Nucleus accumbens (tissue), 56 donors: ENCODE measurements around the gene GALNT13.

Experiments
- DNase-seq, 56 donors: peaks; one replicate each; lab custom pipeline; 2025; lab: John Stamatoyannopoulos, UW

Gene GALNT13

GRCh38 chr2:154392256-154392655 lies 520.5 kb downstream of the GALNT13 start:
- no peak for DNase-seq

GRCh38 chr2:154394600-154394999 lies 522.9 kb downstream of the GALNT13 start:
- no peak for DNase-seq

- no peak for DNase-seq
Measured at GRCh38 chr2:154400563-154401290, 529.0 kb downstream of the GALNT13 start.

GRCh38 chr2:154402213-154402612 lies 530.5 kb downstream of the GALNT13 start:
- DNase-seq: no peak

DNA sequence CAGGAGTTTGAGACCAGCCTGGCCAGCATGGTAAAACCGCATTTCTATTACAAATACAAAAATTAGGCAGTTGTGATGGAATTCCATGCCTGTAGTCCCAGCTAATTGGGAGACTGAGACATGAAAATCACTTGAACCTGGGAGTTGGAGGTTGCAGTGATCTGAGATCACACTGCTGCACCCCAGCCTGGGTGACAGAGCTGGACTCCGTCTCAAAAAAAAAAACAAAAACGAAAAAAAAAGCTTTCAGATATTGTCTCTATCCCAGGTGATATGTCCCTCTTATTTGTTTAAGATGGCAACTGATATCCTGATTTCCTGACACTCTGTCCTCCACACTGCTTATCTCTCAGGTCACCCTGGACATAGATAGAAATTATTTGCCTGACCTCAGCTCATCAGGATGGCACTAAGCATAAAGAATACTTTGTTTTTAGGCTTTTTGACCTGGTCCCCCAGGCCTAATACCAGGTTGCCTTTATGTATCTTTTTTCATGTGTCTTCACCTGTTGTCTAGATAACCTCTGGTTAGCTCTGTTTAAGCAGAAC lies 531.6 kb downstream of the GALNT13 start:
- no peak for DNase-seq

DNA sequence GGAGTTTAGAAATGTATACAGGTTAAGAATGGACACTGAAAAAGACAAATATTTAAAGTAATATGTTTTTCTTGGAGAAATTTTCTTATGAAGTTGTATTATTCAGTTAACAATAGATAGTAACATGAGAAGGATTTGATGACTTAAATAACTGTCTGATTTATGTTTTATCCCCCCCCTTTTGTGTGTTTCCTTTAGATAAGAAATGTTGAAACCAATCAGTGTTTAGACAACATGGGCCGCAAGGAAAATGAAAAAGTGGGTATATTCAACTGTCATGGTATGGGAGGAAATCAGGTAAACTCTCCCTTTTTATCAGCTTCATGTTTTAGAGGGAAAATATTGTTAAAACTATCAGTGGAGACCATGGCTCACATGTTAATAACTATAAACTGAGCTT lies 537.1 kb downstream of the GALNT13 start:
- no peak for DNase-seq

GRCh38 chr2:154422251-154422650 lies 550.5 kb downstream of the GALNT13 start:
- DNase-seq: no peak

GRCh38 chr2:154425994-154426393 lies 554.3 kb downstream of the GALNT13 start:
- peak in 1 of 56 donors; percentile 4 for DNase-seq

DNA sequence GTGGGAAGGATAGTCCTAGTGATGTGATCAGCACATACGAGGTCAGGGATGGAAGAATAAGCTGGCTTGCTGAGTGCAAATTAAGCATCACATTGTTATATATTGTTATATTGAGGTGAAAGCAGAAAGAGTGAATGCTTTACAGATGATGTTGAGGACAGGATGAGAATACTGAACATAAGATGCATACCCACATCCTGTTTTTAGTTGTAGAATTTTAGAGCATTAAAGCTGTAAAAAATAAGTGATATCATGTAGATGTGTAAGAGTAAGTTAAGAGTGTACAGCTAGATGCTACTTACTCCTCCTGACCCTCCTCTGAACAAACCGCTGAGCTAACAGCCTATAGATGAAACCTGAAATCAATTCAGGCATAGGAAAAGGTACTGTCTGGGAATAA lies 555.7 kb downstream of the GALNT13 start:
- DNase-seq: no peak

- DNase-seq: no peak
Measured at GRCh38 chr2:154428022-154428421, 556.3 kb downstream of the GALNT13 start.

GRCh38 chr2:154433010-154433409 lies 561.3 kb downstream of the GALNT13 start:
- no peak for DNase-seq

DNA sequence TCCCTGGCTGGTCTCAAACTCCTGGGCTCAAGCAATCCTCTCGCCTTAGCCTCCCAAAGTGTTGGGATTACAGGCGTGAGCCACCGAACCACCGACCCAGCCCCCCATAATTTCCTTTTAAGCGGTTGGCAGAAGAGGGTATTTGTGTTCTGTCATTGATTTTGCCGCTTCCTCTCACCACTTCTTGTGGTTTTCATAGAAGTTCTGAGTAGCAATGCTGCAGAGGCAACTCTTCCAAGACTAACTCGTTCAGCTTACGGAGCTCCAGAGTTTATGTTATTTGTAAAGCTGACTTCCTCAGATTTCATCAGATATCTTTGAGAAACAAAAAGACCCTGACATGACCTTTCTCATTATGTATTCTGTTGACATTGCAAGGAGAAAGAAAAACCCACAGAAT lies 565.4 kb downstream of the GALNT13 start:
- DNase-seq: no peak

DNA sequence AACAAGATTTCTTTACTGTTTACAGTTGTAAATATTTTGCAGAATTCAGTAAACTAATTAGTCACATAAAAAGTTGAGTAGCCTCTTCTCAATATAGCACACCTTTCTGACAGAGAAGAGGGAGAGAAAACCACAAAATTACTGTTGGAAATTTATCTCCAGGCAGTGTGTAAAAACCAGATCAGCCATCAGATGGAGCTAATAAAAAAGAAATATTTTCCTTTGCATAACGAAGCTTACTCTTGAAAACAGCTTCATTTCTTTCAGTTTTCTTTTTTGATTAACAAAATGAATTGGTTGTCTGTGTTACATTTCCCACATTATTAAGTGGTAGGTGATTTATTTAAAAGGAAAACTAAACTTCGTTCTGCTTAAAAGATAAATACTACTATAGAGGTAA lies 567.4 kb downstream of the GALNT13 start:
- no peak for DNase-seq

DNA sequence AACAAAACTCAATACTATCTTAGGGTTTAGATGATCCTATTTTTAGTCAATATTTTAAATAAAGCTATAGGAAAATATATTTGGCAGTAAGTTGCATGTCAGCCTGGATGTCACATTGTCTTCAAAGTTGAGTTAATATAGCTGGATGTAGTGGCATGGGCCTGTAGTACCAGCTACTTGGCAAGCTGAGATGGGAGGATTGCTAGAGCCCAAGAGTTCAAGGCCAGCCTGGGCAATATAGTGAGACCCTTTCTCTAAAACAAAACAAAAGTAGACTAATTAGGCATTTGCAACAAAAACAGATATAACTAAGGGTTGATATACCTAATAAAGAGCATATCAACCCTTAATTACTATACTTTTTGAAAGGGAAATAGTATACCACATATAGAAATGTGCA lies 572.2 kb downstream of the GALNT13 start:
- DNase-seq: no peak

DNA sequence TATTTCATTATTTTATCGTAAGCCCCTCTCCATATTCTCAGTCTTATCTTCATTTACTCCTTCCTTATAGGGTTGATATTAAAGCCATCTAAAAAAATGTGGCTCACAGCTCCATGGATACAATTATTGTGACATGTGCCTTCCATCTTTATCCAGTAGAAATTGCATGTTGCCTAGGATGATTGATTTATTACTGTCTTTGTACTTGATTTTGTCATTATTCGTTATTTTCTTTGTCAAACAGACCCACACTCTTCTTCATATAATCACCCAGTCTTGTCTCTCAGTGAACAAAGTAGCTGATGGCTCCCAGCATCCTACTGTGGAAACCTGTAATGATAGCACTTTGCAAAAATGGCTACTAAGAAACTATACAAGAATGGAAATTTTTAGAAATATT lies 574.6 kb downstream of the GALNT13 start:
- DNase-seq: no peak

GRCh38 chr2:154447727-154448418 lies 576.2 kb downstream of the GALNT13 start:
- DNase-seq: no peak

- no peak for DNase-seq
Measured at GRCh38 chr2:154449951-154450658, 578.4 kb downstream of the GALNT13 start.

GRCh38 chr2:154452471-154452870 lies 580.7 kb downstream of the GALNT13 start:
- DNase-seq: no peak

DNA sequence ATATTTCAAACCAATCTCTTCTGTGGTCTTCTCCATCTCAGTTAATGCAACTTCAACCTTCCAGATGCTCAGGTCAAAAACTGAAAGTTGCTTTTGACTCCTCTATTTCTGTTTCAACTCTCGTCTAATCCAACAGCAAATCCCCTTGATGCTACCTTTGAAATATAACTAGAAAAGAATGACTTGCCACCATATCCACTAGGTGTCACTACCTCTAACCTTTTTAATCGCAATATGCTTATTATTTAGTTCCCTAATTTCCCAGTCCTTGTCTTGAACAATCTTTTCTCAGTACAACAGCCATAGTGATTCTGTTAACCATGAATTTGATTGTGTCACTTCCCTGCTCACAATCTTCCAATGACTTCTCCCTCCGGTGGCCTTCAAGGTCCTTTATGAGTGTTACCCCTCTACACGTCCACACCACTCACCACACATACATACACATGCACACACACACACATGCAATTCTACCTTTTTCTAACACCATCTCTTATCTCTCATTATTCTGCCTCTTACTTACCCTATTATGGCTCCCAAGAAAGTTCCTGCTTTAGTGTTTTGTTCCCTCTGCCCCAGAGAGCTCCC lies 581.3 kb downstream of the GALNT13 start:
- DNase-seq: no peak

DNA sequence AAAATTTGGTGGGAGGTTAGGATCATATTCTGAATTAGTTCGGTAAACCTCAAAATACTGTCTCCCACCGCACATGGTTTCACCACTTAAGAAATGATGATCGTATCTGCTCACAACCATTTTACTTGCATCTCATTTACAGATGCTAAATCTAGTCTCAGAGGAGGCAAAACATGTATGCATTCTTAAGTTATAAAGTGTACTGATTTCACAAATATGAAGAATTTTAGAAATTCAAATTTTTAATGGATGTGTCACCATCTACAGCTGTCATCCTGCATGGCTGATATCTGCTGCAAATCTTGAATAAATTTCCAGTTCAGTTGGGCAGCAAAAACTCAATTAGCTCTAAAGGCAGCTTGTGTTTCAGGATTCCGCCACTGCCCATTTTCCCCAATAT lies 583.4 kb downstream of the GALNT13 start:
- DNase-seq: no peak

GRCh38 chr2:154455866-154456265 lies 584.1 kb downstream of the GALNT13 start:
- no peak for DNase-seq
